HEK293T (cell line): ENCODE measurements around the gene KCNK5.

ENCODE experiments used
- CTCF ChIA-PET: fragments of 350-600 bp; formaldehyde crosslinking; extraction: SDS; loops from one replicate; lab custom pipeline; 2021; ENCODE audit warnings: antibody characterized with exemption, inconsistent platforms; lab: Yijun Ruan, JAX
- POLR2A ChIA-PET: fragments of 350-600 bp; formaldehyde crosslinking; extraction: SDS; loops from one replicate; lab custom pipeline; 2020; ENCODE audit warnings: antibody characterized with exemption, inconsistent platforms; lab: Yijun Ruan, JAX
- DNase-seq: peaks from one replicate; pipeline ENCODE4 v3.0.0; 2012; ENCODE audit warnings: mixed read lengths; ENCODE audit errors: extremely low spot score
- ARNT ChIP-seq: fragments of 450-650 bp; IDR thresholded peaks from 2 replicates; pipeline ENCODE4 v1.6.1; 2017; ENCODE audit warnings: mild to moderate bottlenecking
- BHLHE40 ChIP-seq: fragments of 450-650 bp; IDR thresholded peaks from 2 replicates; pipeline ENCODE4 v1.6.1; 2016; ENCODE audit warnings: mild to moderate bottlenecking, moderate library complexity, borderline replicate concordance
- CTBP1 ChIP-seq: fragments of 450-650 bp; IDR thresholded peaks from 2 replicates; pipeline ENCODE4 v1.6.1; 2016; ENCODE audit warnings: borderline replicate concordance
- ELF4 ChIP-seq: fragments of 450-650 bp; IDR thresholded peaks from 2 replicates; pipeline ENCODE4 v1.6.1; 2017; ENCODE audit warnings: antibody characterized with exemption
- FOXA1 ChIP-seq: fragments of 450-650 bp; IDR thresholded peaks from 2 replicates; pipeline ENCODE4 v1.6.1; 2016; ENCODE audit warnings: mild to moderate bottlenecking
- FOXK2 ChIP-seq: fragments of 450-650 bp; IDR thresholded peaks from 2 replicates; pipeline ENCODE4 v1.6.1; 2016; ENCODE audit warnings: mild to moderate bottlenecking
- FOXM1 ChIP-seq: fragments of 450-650 bp; IDR thresholded peaks from 2 replicates; pipeline ENCODE4 v1.6.1; 2017; ENCODE audit warnings: mild to moderate bottlenecking, borderline replicate concordance
- HDGF ChIP-seq: fragments of 450-650 bp; IDR thresholded peaks from 2 replicates; pipeline ENCODE4 v1.6.1; 2017; ENCODE audit warnings: antibody characterized with exemption, borderline replicate concordance
- L3MBTL2 ChIP-seq: fragments of 450-650 bp; conservative IDR thresholded peaks from 2 replicates; pipeline ENCODE4 v1.6.1; 2016; ENCODE audit warnings: mild to moderate bottlenecking
- LEF1 ChIP-seq: fragments of 450-650 bp; IDR thresholded peaks from 2 replicates; pipeline ENCODE4 v1.6.1; 2017; ENCODE audit warnings: mild to moderate bottlenecking, borderline replicate concordance
- NFRKB ChIP-seq: fragments of 450-650 bp; IDR thresholded peaks from 2 replicates; pipeline ENCODE4 v1.6.1; 2016; ENCODE audit warnings: mild to moderate bottlenecking, moderate library complexity
- PKNOX1 ChIP-seq: fragments of 450-650 bp; IDR thresholded peaks from 2 replicates; pipeline ENCODE4 v1.6.1; 2016
- SP1 ChIP-seq: fragments of 450-650 bp; IDR thresholded peaks from 2 replicates; pipeline ENCODE4 v1.6.1; 2017
- SUZ12 ChIP-seq: fragments of 450-650 bp; IDR thresholded peaks from 2 replicates; pipeline ENCODE4 v1.6.1; 2016; ENCODE audit warnings: mild to moderate bottlenecking
- TARDBP ChIP-seq: fragments of 450-650 bp; IDR thresholded peaks from 2 replicates; pipeline ENCODE4 v1.6.1; 2016
- ZNF384 ChIP-seq: fragments of 450-650 bp; IDR thresholded peaks from 2 replicates; pipeline ENCODE4 v1.6.1; 2016

The KCNK5 gene

GRCh38 chr6:39223061-39223460 lies 6.2 kb downstream of the KCNK5 start:
- DNase-seq = no peak
- TF ChIP-seq FOXK2 = no peak
- ChIA-PET POLR2A (no interaction called here), CTCF (no interaction called here)

- ChIA-PET POLR2A (no interaction called here), CTCF (interaction anchor here (0.6 kb wide), 1 partner anchor 79 kb away, joined by 3 read pairs; no protein-coding TSS in a partner anchor)
- TF ChIP-seq FOXK2 (no peak), BHLHE40 (no peak), ZNF384 (no peak), FOXA1 (no peak), ELF4 (no peak), TARDBP (no peak)
- no peak for DNase-seq
Observed at GRCh38 chr6:39221779-39222641, 7.3 kb downstream of the KCNK5 start.

- DNase-seq = no peak
- ChIA-PET POLR2A (interaction anchor here (3.3 kb wide), 1 partner anchor 8 kb away, joined by 12 read pairs; the partner anchor contains the start of gene KCNK5), CTCF (no interaction called here)
- TF ChIP-seq FOXK2 (no peak), ELF4 (no peak), FOXA1 (no peak), HDGF (no peak), SUZ12 (no peak), L3MBTL2 (no peak)
Observed at GRCh38 chr6:39221115-39221514, 8.2 kb downstream of the KCNK5 start.

- CTCF ChIA-PET = no interaction called here
- DNase-seq = no peak
- POLR2A ChIA-PET = interaction anchor here (3.3 kb wide), 1 partner anchor 10 kb away, joined by 12 read pairs; the partner anchor contains the start of gene KCNK5
- TF ChIP-seq SUZ12 = no peak
- no peak for TF ChIP-seq CTBP1
- no peak for TF ChIP-seq ELF4
- no peak for TF ChIP-seq FOXA1
- no peak for TF ChIP-seq BHLHE40
- no peak for TF ChIP-seq NFRKB
- TF ChIP-seq SP1 = no peak
- TF ChIP-seq TARDBP = no peak
- TF ChIP-seq L3MBTL2 = no peak
- no peak for TF ChIP-seq LEF1
- TF ChIP-seq ARNT = no peak
Observed at GRCh38 chr6:39218868-39219567, 10.3 kb downstream of the KCNK5 start.

GRCh38 chr6:39217177-39217864 lies 12.0 kb downstream of the KCNK5 start:
- ChIA-PET CTCF (no interaction called here), POLR2A (interaction anchor here (2.1 kb wide), 1 partner anchor 12 kb away, joined by 7 read pairs; the partner anchor contains the start of gene KCNK5)
- peak; percentile 30 for DNase-seq
- TF ChIP-seq FOXA1 (no peak), SP1 (no peak), ZNF384 (no peak), ELF4 (no peak), NFRKB (no peak), HDGF (no peak)

GRCh38 chr6:39215640-39216158 lies 13.6 kb downstream of the KCNK5 start:
- ChIA-PET POLR2A (interaction anchor here (2.1 kb wide), 1 partner anchor 14 kb away, joined by 7 read pairs; the partner anchor contains the start of gene KCNK5), CTCF (interaction anchor here (0.6 kb wide), 2 partner anchors 41 to 49 kb away, joined by 3 to 4 read pairs; no protein-coding TSS in a partner anchor)
- DNase-seq = no peak
- TF ChIP-seq SP1 = no peak
- TF ChIP-seq BHLHE40 = no peak
- no peak for TF ChIP-seq FOXK2
- no peak for TF ChIP-seq ELF4
- TF ChIP-seq LEF1 = no peak
- no peak for TF ChIP-seq CTBP1
- TF ChIP-seq L3MBTL2 = no peak
- TF ChIP-seq PKNOX1 = no peak
- no peak for TF ChIP-seq ARNT
- no peak for TF ChIP-seq FOXA1
- no peak for TF ChIP-seq NFRKB
- no peak for TF ChIP-seq ZNF384
- TF ChIP-seq FOXM1 = no peak
- no peak for TF ChIP-seq TARDBP
- TF ChIP-seq SUZ12 = no peak
- no peak for TF ChIP-seq HDGF
